Measurements from ENCODE around the gene PARD3B.

GRCh38 chr2:205556357-205556756 lies 1011.1 kb downstream of the PARD3B start:
- TF ChIP-seq CTCF (conservative IDR thresholded peaks at IDR 0.05; ENCODE audit: low read depth, low read length) (no peak), EZH2phosphoT487 (IDR thresholded peaks at IDR 0.05; ENCODE audit: borderline replicate concordance, low read length) (no peak), EZH2 (IDR thresholded peaks at IDR 0.05; ENCODE audit: low read length, unreplicated experiment) (no peak)

Data from PC-3 (cell line).